GM12865 (cell line): ENCODE data around the gene GDPD5.

Experiments
- DNase-seq: peaks from one replicate; pipeline ENCODE4 v3.0.0; 2010; ENCODE audit warnings: low read depth
- H3K4me3 ChIP-seq: 2 replicates; pipeline ENCODE4 v1.5.1; 2011; ENCODE audit warnings: mild to moderate bottlenecking, low read depth, low read length, control low read depth
- CTCF ChIP-seq: IDR thresholded peaks from 2 replicates; pipeline ENCODE4 v1.5.1; 2011; ENCODE audit warnings: low read length, control low read depth, low read depth, inconsistent platforms; ENCODE audit not compliant: insufficient read depth; ENCODE audit errors: missing control alignments

Gene GDPD5

GRCh38 chr11:75510723-75511019, 15.1 kb downstream of the GDPD5 start:
- no peak for DNase-seq
- no peak overlapping the region for H3K4me3 ChIP-seq
- TF ChIP-seq CTCF: no peak

GRCh38 chr11:75510004-75510722, 15.6 kb downstream of the GDPD5 start:
- TF ChIP-seq CTCF: no peak
- no peak overlapping the region for H3K4me3 ChIP-seq
- DNase-seq: no peak

GRCh38 chr11:75509020-75509720, 16.6 kb downstream of the GDPD5 start:
- no peak overlapping the region for H3K4me3 ChIP-seq
- DNase-seq: no peak
- TF ChIP-seq CTCF: no peak

GRCh38 chr11:75508051-75508561, 17.6 kb downstream of the GDPD5 start:
- DNase-seq: peak; percentile 50
- no peak for TF ChIP-seq CTCF
- no peak overlapping the region for H3K4me3 ChIP-seq

- no peak overlapping the region for H3K4me3 ChIP-seq
- TF ChIP-seq CTCF: no peak
- DNase-seq: no peak
Measured at GRCh38 chr11:75507571-75507970, 18.2 kb downstream of the GDPD5 start.

GRCh38 chr11:75506827-75507226, 18.9 kb downstream of the GDPD5 start:
- no peak for TF ChIP-seq CTCF
- no peak overlapping the region for H3K4me3 ChIP-seq
- no peak for DNase-seq
